ENCODE measurements around the gene CAMK4.
A peak's percentile ranks its signal among the peaks of the same experiment; 100 is the strongest.

The CAMK4 gene

DNA sequence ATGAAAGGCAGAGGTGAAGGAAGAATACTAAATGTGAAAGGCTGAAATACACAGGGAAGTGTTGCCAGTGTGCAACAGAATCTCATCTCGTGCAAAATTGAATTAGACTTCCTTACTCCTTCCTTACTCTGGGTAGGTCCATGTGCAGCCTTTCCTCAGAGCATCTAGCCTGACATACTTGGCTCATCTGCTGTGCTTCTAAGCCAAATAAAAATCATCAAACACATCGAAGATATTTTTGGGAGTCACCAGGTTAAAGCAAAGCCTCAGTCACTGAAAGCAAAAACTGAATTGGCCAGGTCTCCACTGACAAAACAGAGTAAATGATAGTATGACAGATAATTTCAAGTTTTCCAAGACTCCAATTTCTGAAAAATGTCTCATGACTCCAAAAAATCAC is 268.8 kb downstream of the CAMK4 start:
- DNase-seq (ENCODE audit: low spot score) = no peak

DNA sequence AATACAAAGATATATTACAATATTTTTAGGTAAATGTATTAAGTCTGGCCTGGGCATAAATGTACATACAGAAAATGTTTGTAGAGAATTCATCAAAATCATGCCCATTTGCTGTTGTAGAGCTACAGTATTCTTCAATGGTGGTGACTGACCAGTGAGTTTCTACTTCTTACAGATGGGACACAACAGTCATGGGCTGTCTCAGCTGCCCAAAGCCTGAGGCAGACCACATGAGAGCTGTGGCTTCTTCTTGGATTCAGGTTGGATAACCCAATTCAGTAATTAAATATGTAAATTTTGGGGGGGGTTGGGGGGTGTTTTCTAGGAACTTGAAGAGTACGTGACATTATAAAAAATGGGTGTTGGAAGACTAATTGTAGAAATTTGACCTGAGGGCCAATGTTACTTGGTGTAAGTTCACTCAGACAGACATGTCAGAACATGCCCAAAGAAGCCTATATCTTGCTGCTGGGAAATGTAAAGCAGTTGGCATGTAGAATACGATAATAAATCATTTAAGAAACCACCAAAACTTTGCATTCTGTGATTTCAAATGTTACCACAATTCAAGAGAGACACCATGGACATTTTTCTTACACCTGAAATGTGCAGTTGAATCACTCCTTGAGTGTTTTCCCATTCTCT is 270.3 kb downstream of the CAMK4 start:
- no peak for DNase-seq (ENCODE audit: low spot score)

DNA sequence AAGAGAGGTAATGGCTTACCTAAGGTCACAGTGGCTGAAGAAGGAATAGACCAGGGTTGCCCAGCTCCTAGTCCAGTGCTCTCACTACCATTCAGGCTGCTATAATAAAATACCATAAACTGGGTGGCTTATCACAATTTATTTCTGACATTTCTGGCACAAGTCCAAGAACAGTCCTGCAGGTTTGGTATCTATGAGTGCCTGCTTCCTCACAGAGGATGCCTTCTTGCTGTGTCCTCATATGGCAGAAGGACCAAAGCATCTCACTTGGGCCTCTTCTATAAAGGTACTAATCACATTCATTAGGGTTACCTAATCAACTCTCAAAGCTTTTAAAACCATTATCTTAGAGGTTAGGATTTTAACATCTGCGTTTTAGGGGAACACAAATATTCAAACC is 271.0 kb downstream of the CAMK4 start:
- no peak for DNase-seq (ENCODE audit: low spot score)

DNA sequence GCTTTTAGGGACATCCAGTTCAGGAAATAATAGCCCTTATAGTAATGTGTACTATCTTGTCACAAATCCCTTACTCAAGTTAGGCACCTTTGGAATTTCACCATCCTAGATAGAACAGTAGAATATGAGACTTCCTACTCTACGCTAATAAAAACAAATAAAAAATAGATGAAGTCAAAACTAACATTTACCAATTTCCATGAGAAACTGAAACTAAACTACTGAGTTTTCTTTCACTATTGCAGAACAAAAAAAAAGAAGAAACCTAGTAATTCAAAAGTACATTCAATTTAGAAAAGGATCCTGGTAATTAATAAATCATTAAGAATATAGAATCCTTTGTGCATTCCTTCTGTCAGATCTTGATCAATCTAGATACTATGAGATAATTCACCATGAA is 274.2 kb downstream of the CAMK4 start:
- no peak for DNase-seq (ENCODE audit: low spot score)

DNA sequence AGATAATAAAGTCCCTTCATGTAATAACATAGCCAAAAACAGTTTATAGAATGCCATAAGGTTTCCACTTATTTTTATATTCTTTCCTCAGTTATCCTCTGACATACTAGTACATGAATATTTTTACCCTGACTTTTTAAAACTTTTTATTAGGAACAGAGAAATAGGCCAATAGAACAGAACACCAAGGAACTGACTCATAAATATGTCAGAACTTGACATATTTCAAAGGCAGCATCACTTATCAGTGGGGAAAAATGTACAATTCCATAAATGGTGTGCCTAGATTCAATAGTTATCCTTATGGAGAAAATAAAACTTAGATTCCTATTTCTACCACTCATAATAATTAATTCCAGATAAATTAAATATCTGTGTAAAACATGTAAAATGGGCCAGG is 278.8 kb downstream of the CAMK4 start:
- no peak for DNase-seq (ENCODE audit: low spot score)

DNA sequence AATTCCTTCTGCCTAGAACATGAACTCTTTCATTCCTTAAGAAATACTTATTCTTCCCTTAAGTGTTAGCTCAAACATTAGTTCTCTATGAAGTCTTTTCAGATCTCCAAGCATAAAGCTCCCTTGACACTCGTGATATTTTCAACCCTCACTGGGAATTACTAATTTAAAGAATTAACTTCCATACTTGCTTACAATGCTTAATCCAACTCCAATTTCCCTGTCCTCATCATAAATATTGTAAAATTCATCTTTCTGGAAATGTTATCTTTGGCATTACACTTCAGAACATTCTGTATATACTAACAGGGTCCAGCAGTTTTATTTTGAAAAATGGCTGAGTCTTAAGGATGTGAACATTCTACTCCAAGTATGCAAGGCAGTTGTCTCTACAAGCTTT is 280.9 kb downstream of the CAMK4 start:
- DNase-seq (ENCODE audit: low spot score) = no peak

DNA sequence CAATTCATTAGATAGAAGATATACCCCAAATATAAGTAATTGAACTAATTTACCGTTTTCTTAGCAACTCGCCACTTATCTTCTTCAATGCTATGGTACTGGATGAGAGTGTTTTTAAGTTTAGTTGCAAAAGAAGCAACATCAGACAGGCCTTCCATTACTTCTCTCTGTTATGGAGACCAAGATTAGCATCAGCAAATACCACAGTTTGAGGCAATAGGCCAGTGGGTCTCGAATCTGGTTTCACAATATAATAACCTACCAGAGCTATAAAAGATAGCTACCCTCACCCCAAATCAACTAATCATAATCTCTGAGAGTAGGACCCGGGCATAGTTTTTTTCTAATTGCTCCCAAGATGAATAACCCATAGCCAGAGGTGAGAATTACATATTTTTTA is 283.1 kb downstream of the CAMK4 start:
- DNase-seq (ENCODE audit: low spot score) = no peak

DNA sequence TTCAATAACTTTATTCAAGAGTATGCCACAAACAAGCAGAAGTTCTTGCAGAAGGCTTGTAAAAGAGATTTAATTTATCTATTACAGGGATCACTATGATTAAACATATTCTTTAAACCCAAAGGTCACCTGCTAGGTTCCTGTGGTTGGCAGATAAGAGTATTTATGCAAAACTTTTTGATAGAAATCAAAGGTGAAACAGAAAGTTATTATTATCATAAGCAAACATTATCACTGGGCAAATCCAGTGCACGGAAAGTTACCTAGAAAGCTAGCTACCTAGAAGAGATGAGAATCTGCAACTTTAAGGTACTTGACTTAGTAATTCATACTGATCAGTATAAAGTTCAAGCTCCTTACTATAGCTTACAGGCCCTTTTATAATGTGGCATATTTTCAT is 284.9 kb downstream of the CAMK4 start:
- peak; percentile 43 for DNase-seq (ENCODE audit: low spot score)

DNA sequence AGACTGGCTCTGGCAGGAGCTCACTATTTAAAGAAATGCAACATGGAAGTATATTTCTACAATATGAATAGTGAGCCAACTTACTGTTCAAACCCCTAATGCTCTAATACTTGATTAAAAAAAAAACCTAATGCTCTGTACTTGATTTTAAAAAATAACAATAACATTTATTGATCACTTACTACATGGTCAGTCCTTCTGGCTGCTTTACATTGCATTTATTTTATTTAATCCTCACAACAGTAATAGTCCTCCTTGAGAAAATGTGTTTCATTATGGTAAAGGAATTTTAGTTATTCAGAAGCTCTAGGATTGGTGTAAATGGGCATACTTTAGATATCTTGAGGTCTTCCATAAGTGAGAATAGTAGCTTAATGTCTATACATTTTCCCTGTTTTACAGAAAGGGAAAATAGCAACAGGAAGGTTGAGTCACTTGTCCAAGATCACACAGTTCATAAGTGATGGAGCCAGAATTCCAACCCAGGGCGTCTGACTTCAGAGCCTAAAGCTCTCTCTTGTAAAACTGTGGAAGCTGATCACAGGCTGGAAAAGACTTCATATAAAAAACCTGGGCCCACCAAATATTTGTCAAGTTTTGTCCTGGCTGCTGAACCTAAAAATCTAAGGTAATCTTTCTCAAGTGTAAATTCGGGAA is 287.1 kb downstream of the CAMK4 start:
- DNase-seq (ENCODE audit: low spot score) = no peak

DNA sequence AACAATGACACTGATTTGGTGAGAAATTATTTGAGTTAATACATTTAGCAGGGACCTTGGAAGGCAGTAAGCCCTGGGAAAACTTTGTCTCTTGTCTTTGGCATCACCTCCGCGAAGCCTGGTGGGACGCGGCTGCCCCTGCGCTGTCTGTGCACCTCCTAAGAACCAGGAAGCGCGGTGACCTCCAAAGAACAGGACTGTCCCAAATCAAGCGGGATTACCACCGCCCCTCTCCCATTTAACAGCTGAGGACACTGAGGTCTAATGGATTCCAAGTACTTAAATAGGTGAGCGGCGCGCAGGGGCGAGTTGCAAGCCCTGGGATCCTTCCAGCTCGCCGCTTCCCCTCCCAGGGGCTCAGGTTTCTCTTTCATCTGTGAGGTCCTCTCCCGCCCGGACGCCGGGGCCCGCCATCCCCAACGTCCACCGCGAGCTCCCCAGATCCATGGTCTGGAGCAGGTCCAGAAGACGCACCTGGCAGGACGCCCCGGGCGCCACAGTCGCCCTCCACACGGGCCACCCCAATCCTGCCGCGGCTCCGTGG is 287.7 kb downstream of the CAMK4 start:
- DNase-seq (ENCODE audit: low spot score) = no peak

DNA sequence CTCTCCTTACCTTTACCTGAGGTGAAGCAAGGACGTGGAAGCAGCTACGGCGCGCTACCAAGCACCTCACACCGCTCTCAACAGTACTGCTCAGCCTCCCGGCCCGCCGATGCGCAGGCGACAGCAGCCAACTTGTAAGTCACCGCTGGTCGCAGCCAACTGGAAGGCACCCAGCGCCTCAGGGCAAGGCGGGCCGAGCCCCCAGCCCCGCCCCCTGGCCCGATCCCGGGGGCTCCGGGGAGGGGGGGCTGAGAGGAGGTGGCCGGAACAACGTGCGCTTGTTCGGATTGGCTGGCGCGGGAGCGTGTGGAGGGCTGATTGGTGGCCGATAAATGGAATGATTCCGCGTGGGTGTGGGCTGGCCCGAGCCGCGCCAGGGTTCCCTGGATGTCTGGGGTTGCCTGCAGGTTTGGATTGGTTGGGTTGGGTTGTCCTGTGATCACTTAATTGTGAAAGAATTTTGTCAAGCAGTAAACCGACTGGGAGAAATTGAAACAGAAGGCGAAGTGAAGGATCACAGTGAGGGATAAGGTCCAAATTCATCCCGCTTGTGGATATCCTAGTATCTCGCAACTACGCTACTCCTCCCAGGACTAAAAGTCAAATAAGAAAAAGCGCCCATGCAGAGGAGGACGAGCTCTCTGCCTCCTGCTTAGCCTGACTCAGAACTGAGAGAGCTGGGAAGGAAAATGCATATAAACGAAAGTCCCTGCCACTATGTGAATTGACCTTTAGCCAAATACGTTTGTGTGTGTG is 288.4 kb downstream of the CAMK4 start, which contains the start of gene STARD4:
Gene STARD4 (minus strand): TSS at position 161 of the 756 bp plus-strand sequence. CDS start 5,102 bp downstream, outside the sequence.
- peak; percentile 95 for DNase-seq (ENCODE audit: low spot score)

DNA sequence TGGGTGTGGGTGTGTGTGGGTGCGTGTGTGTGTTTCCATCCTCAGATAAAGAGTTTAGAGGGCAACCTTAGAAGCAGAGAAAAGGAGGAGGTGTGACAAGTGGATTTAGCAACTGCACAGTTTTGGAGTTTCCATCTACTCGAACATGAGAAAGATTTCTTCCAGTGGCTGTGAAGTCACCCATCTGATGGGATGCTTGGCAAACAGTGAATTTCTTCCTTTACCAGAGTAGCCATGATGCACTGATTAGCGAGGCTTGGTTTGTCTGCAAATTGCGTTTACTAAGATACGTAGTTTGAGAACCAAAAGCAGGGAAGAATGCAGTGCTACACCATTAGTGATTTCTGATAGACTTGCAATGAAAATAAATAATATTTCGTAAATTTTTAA is 288.9 kb downstream of the CAMK4 start:
- no peak for DNase-seq (ENCODE audit: low spot score)

DNA sequence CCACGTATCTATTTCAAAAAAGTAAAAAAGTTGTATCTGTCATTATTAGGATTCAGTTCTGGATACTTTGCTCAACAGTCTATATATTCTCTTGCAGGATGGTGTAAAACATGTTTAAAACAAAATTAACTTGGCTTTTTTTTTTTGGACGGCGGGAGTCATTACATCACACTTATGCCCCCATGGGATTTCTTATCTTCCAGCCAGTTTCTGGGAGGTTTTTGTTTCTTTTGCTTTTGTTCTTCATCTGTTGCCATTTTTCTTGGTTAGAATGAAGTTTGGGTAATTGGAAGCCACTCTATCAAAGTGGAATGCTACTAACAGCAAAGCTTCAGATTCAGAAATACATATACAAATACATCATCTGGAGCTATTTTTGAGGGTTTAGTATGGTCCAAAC is 289.9 kb downstream of the CAMK4 start:
- DNase-seq (ENCODE audit: low spot score) = no peak

DNA sequence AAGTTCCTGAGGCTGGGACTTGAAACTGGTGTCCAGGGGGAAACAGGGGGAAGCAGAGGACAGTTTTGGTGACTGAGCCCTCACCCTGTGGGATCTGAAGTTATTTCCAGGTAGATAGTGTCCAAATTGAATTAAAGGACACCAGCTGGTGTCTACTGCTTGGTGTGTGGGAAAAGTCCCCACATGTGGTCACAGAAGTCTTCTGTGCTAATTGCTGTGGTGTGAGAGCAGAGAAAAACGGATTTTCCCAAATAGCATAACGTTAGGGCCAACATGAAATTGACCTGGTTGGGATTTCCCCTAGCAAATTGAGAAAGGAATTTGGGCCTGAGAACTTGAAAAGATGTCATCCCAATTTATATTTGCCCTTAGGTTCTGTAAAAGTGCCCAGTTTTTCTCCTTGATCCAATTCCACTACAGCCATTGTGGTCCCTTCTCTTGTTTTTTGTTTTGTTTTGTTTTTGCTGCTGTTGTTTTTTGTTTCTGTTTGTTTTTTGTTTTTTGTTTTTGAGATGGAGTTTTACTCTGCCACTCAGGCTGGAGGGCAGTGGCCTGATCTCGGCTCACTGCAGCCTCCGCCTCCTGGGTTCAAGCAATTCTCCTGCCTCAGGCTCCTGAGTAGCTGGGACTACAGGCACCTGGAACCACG is 293.8 kb downstream of the CAMK4 start:
- DNase-seq (ENCODE audit: low spot score) = no peak

DNA sequence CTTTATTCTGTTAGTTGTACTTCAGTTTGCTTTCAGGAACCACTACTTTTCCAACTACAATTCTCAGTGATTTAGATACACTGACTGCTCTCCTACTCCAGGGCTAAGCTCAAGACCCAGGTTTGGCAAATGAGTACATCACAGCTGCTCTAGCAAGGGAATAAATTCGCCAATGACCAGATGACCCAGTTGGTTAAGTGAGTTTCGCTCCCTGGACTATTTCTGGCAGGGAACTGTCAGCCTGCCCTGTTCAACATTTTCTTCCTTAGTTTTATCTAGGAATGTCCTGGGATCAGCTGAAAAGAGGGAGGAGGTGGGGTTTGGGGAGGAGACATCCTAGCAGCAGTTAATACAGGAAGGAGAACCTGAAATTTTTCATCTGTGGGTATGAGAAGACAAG is 294.6 kb downstream of the CAMK4 start:
- no peak for DNase-seq (ENCODE audit: low spot score)

DNA sequence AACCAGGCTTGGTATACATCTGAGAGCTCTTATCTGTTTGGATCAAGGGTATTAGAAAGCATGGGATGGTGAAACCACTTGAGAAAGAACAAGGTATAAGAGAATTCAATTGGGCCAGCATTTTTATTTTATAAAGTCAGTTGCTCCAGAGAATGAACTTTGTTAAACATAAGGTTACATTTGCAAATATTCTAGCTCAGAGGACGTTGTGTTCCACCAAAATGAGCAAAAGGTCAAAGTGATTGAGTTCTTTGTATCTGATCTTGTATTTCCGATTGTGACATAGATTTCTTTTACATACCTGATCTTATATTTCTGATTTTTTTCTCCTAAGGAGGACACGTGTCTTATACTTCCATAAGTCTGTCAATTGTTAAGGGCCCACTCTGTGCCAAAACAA is 296.7 kb downstream of the CAMK4 start:
- no peak for DNase-seq (ENCODE audit: low spot score)

DNA sequence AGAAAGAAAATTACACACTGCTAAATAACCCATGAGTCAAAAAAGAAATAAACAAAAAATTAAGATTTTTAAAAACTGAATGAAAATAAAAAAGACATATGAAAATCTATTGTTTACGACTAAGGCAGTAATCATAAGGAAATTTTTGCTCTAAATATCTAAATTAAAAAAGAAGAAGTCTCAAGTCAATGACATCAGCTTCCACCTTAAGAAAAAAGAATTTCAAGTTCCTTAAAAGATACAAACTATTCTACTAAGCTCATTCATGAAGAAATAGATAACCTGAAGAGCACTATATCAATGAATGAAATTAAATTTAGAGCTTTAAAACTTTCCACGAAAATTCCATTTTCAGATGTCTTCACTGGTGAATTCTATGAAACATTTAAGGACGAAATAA is 303.9 kb downstream of the CAMK4 start:
- no peak for DNase-seq (ENCODE audit: low spot score)

DNA sequence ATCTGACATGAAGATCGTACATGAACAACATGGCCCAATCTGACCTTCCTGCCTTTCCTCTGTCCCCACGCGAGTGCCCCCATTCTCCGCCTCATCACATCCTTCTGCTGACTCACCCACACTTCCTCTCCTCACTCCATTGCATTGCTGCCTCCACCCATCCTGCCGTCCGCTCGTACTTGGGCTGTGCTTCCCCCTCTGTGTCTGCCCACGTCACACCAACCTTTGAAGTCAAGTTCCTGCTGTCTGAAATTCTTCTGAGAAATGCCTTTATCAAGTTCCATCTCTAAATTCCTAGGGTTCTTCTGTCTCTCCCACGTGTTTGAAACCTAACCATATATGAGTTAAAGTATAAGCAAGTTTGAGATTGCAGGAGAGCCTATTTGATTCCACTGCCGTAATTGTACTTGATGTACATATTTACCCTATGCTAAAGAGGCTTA is 306.1 kb downstream of the CAMK4 start:
- DNase-seq (ENCODE audit: low spot score) = peak; percentile 91

DNA sequence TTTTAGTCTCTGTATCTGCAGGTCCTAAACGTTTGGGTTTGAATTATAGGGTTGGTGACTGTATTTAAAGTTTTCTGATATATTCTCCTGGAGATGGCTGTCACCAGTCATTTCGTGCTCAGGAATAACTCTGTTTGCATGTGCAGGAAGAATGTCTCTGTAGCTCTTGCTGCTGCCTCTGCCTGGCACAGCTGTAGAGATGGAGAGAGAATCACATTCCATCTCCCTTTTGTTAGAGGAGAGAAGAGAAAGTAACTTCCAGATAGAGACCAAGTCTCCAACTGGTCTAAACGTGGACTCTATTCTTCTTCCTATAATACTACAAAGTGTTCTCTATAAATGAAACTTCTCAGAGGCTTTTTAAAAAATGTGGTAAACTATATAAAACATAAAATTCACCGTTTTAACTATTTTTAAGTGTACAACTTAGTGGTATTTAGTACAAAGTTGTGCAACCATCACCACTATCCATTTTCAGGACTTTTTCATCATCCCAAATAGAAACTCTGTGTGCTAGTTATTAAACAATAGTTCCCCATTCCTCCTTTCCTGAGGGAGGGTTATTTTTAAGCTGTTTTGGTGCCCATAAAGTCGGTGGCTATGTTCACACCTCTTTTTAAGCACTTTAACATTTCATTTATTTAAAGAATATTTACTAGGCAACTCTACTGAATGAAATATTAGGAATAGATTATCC is 308.9 kb downstream of the CAMK4 start:
- DNase-seq (ENCODE audit: low spot score) = no peak

DNA sequence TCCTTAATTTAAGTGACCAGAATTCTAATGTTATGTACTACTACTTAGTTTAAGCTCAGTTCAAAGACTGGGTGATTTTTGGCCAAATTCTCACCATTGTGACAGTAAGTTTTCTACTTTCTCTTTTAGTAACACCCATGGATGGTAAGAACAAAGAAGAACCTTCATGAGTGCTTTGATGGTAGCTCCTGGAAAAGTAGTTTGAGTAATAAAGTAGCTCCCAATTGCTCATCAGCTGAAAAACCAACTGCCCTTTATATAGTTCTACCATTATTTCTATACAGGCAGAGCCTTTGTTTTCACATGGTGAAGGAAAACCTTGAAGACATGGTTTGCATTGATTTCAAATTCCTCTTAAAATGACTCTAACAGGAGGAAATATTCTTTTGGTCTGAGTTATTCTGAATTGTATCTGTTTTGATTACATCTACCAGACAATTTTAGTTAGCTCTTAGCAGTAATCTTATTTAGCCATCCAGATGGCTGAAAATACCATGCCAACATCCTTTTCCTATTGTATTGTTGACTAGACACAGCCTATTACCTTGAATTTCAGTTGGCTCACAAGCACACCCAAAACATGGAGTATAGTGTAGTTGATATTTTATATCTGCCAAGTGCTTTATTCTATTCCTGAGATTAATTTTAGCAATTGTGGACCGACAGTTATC is 311.8 kb downstream of the CAMK4 start:
- DNase-seq (ENCODE audit: low spot score) = no peak

Data from CD4-positive, alpha-beta T cell treated with Interleukin-2 at 100 ng/mL for 4 hours (primary cell).